Coronary artery (tissue), 2 donors: Measurements from ENCODE around the gene ZC3H12D.

Experiments
- DNase-seq: peaks from one replicate; pipeline ENCODE4 v3.0.0-alpha.2; 2017; ENCODE audit warnings: low spot score
- H3K27ac ChIP-seq, 2 donors: fragments of 200-600 bp; sonication (generic); one replicate each; pipeline ENCODE4 v1.5.1; 2016 to 2019
- H3K4me3 ChIP-seq: fragments of 200-600 bp; sonication (generic); 2 replicates; pipeline ENCODE4 v1.5.1; 2016; ENCODE audit warnings: mild to moderate bottlenecking, moderate library complexity
- TF ChIP-seq, protein P1 (sequence below): fragments of 200-600 bp; sonication (generic); IDR thresholded peaks from one replicate; pipeline ENCODE4 v1.5.1; 2019; ENCODE audit warnings: antibody characterized with exemption

ZC3H12D gene

DNA sequence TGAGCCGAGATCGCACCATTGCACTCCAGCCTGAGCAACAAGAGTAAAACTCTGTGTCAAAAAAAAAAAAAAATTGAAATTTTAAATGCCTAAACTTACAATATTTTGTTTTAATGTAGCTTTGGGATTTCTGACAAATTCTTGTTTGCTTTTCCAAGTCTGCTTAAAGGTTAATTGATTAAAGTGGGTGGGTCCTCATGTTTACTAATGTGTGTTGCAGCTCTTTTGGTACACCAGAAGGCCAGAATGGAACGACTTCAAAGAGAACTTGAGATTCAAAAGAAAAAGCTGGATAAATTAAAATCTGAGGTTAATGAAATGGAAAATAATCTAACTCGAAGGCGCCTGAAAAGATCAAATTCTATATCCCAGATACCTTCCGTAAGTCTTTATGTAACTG, 87.4 kb downstream of the ZC3H12D start:
- DNase-seq = no peak
- no peak overlapping the region for H3K4me3 ChIP-seq
- TF ChIP-seq, protein P1, sequence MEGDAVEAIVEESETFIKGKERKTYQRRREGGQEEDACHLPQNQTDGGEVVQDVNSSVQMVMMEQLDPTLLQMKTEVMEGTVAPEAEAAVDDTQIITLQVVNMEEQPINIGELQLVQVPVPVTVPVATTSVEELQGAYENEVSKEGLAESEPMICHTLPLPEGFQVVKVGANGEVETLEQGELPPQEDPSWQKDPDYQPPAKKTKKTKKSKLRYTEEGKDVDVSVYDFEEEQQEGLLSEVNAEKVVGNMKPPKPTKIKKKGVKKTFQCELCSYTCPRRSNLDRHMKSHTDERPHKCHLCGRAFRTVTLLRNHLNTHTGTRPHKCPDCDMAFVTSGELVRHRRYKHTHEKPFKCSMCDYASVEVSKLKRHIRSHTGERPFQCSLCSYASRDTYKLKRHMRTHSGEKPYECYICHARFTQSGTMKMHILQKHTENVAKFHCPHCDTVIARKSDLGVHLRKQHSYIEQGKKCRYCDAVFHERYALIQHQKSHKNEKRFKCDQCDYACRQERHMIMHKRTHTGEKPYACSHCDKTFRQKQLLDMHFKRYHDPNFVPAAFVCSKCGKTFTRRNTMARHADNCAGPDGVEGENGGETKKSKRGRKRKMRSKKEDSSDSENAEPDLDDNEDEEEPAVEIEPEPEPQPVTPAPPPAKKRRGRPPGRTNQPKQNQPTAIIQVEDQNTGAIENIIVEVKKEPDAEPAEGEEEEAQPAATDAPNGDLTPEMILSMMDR = no peak
- no peak overlapping the region for H3K27ac ChIP-seq
